OCI-LY3 (cell line): ENCODE results near the gene PHF20.

ENCODE experiments used
- H2AFZ ChIP-seq: fragments of 200-600, 300-600 bp; shearing (Covaris generic); 2 replicates; pipeline ENCODE4 v1.6.0; 2014; ENCODE audit warnings: antibody characterized with exemption, low read depth, low read length
- H3K27ac ChIP-seq: fragments of 200-600, 300-600 bp; sonication (generic); 2 replicates; pipeline ENCODE4 v1.5.1; 2014; ENCODE audit warnings: mild to moderate bottlenecking, low read length, moderate library complexity, mixed read lengths
- H3K27me3 ChIP-seq: fragments of 200-600, 300-600 bp; sonication (generic); 2 replicates; pipeline ENCODE4 v1.6.1; 2014; ENCODE audit warnings: low read depth, low read length, mixed read lengths
- H3K36me3 ChIP-seq: fragments of 200-600, 300-600 bp; sonication (generic); replicated peaks from 2 replicates; pipeline ENCODE3; 2014; ENCODE audit warnings: low read depth, low read length, mixed read lengths
- H3K4me1 ChIP-seq: fragments of 300-600, 200-600 bp; sonication (generic); 2 replicates; pipeline ENCODE4 v1.6.1; 2014; ENCODE audit warnings: low read length, mixed read lengths
- H3K4me2 ChIP-seq: fragments of 200-600, 300-600 bp; sonication (generic); 2 replicates; pipeline ENCODE4 v1.6.1; 2014; ENCODE audit warnings: low read length, mixed read lengths
- H3K4me3 ChIP-seq: fragments of 300-600, 200-600 bp; sonication (generic); 2 replicates; pipeline ENCODE4 v1.5.1; 2014; ENCODE audit warnings: antibody characterized with exemption, mild to moderate bottlenecking, low read length, moderate library complexity
- H3K79me2 ChIP-seq: fragments of 300-600, 200-600 bp; shearing (Covaris generic); 2 replicates; pipeline ENCODE4 v1.6.1; 2014; ENCODE audit warnings: mild to moderate bottlenecking, low read length, mixed read lengths
- H3K9ac ChIP-seq: fragments of 300-600, 200-600 bp; shearing (Covaris generic); 2 replicates; pipeline ENCODE4 v1.6.0; 2014; ENCODE audit warnings: mild to moderate bottlenecking, low read length, moderate library complexity
- H3K9me3 ChIP-seq: fragments of 200-600, 300-600 bp; shearing (Covaris generic); 2 replicates; pipeline ENCODE4 v1.6.1; 2014; ENCODE audit warnings: low read length, mixed read lengths; ENCODE audit not compliant: insufficient read depth
- H4K20me1 ChIP-seq: fragments of 200-600, 300-600 bp; sonication (generic); 2 replicates; pipeline ENCODE4 v1.6.1; 2016; ENCODE audit warnings: low read length, mixed read lengths; ENCODE audit not compliant: insufficient read depth
- EZH2phosphoT487 ChIP-seq: fragments of 200-600 bp; shearing (Covaris generic); IDR thresholded peaks from 2 replicates; pipeline ENCODE4 v1.6.1; 2018; ENCODE audit warnings: antibody characterized with exemption, mixed run types, low read depth
- TF ChIP-seq, protein P1 (sequence below): fragments of 200-600, 300-600 bp; sonication (generic); IDR thresholded peaks from 2 replicates; pipeline ENCODE4 v1.5.1; 2014; ENCODE audit warnings: antibody characterized with exemption, low read length, low read depth

The PHF20 gene

DNA sequence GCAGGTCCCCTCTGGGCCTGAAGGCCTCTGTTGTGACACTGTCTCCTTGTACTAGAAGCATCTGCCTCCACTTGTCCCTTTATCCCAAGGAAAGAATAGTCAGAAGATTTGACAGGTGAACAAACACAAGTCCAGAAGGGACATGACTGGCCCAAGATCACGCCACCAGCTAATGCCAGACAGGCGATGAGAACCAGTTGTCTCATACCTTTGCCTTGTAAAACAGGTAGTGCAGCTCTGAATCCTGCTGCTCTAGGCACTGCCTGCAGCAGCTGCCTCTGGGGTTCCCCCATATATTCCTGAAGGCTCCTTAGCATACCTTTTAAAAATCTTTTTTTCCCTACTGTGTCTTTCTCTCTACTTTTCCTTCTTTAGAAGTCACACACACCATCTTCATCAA, 157.5 kb downstream of the PHF20 start:
- H3K79me2 ChIP-seq, result no peaks in the 10 kb centered on the region
- no peak overlapping the region for H3K4me2 ChIP-seq
- H3K36me3 ChIP-seq, result peaks cover 26% of the 10 kb centered on the region
- H3K27me3 ChIP-seq, result no peaks in the 10 kb centered on the region
- no peaks in the 10 kb centered on the region for H3K9me3 ChIP-seq
- no peak overlapping the region for H3K27ac ChIP-seq
- no peak for TF ChIP-seq EZH2phosphoT487
- TF ChIP-seq, protein P1, sequence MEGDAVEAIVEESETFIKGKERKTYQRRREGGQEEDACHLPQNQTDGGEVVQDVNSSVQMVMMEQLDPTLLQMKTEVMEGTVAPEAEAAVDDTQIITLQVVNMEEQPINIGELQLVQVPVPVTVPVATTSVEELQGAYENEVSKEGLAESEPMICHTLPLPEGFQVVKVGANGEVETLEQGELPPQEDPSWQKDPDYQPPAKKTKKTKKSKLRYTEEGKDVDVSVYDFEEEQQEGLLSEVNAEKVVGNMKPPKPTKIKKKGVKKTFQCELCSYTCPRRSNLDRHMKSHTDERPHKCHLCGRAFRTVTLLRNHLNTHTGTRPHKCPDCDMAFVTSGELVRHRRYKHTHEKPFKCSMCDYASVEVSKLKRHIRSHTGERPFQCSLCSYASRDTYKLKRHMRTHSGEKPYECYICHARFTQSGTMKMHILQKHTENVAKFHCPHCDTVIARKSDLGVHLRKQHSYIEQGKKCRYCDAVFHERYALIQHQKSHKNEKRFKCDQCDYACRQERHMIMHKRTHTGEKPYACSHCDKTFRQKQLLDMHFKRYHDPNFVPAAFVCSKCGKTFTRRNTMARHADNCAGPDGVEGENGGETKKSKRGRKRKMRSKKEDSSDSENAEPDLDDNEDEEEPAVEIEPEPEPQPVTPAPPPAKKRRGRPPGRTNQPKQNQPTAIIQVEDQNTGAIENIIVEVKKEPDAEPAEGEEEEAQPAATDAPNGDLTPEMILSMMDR, result no peak
- H2AFZ ChIP-seq, result no peak overlapping the region
- H3K9ac ChIP-seq, result no peak overlapping the region
- H3K4me3 ChIP-seq, result no peak overlapping the region
- H4K20me1 ChIP-seq, result no peaks in the 10 kb centered on the region
- H3K4me1 ChIP-seq, result no peaks in the 10 kb centered on the region

DNA sequence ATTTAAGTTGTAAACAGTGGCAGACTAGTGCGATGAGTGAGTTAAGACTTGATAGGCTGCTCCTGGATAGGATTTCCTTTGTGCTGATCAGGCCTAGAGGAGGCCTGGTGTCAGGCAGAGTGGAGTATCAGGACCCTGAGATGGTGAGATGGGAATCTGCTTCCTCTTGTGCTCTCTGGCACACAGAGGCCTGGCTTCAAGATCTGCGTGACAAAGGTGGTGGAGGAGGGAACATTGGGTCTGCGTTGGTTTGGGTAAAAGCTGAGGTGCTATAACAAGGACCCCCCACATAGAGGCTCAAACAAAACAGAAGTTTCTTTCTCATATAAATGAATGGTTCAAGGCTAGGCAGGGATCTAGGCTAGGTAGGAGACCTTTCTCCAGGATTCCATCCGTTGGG, 162.2 kb downstream of the PHF20 start:
- Histone ChIP-seq H4K20me1 (no peaks in the 10 kb centered on the region), H3K4me2 (no peak overlapping the region), H3K27ac (no peak overlapping the region), H2AFZ (no peak overlapping the region), H3K36me3 (peaks cover 12% of the 10 kb centered on the region), H3K9me3 (no peaks in the 10 kb centered on the region), H3K4me1 (no peaks in the 10 kb centered on the region), H3K4me3 (no peak overlapping the region), H3K9ac (no peak overlapping the region), H3K27me3 (no peaks in the 10 kb centered on the region), H3K79me2 (no peaks in the 10 kb centered on the region)
- no peak for TF ChIP-seq EZH2phosphoT487
- TF ChIP-seq, protein P1, result no peak

DNA sequence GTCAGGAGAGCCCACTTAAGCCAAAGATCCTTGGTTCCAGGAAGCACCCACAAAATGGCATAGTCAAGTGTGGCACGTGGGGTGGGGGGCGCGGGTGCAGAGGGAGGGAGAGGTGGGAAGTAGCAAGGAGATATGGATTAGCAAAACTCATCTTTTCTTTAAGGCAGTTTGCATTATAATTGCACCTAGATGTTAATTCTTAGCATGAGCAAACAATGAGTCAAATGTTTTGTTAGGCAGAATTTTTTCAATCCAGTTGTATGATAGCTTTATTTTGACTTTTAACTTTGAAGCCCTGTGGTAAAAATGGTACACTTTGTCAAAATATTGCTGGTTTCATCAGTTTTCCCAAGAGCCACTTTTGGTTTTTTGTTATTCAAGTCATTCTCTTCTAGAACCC, 167.4 kb downstream of the PHF20 start:
- Histone ChIP-seq H3K36me3 (peaks cover 10% of the 10 kb centered on the region), H4K20me1 (0 out of 2 replicates have a peak, but pooled peaks cover 4% of the 10 kb centered on the region), H3K4me3 (no peak overlapping the region), H3K9ac (no peak overlapping the region), H2AFZ (no peak overlapping the region), H3K4me2 (no peak overlapping the region), H3K79me2 (no peaks in the 10 kb centered on the region), H3K4me1 (no peaks in the 10 kb centered on the region), H3K9me3 (no peaks in the 10 kb centered on the region), H3K27me3 (no peaks in the 10 kb centered on the region), H3K27ac (no peak overlapping the region)
- no peak for TF ChIP-seq EZH2phosphoT487

DNA sequence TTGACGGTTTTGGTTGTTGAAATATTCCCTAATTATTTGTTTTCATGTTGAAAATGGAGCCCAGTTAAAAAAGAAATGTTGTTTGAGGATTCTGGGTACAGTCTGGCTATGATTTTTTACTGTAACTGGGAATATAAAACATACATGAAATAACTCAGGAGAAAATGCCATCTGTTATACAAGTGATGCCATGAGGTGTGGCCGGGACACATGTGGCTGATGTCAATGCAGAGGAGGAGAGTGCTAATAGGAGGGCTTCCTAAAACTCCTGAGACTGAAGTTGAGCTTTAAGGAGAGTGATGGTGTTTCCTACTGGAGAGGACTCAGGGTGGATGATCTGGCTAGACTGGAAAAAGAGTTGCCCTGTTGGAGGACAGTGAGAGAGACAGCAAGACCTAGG, 169.8 kb downstream of the PHF20 start:
- Histone ChIP-seq H3K4me3 (no peak overlapping the region), H3K79me2 (no peaks in the 10 kb centered on the region), H3K4me2 (no peak overlapping the region), H3K4me1 (no peaks in the 10 kb centered on the region), H3K9ac (no peak overlapping the region), H3K27me3 (no peaks in the 10 kb centered on the region), H3K9me3 (no peaks in the 10 kb centered on the region), H3K36me3 (peaks cover 15% of the 10 kb centered on the region), H4K20me1 (0 out of 2 replicates have a peak, but pooled peaks cover 4% of the 10 kb centered on the region), H3K27ac (no peak overlapping the region), H2AFZ (no peak overlapping the region)
- TF ChIP-seq EZH2phosphoT487, result no peak
- TF ChIP-seq, protein P1, result no peak

DNA sequence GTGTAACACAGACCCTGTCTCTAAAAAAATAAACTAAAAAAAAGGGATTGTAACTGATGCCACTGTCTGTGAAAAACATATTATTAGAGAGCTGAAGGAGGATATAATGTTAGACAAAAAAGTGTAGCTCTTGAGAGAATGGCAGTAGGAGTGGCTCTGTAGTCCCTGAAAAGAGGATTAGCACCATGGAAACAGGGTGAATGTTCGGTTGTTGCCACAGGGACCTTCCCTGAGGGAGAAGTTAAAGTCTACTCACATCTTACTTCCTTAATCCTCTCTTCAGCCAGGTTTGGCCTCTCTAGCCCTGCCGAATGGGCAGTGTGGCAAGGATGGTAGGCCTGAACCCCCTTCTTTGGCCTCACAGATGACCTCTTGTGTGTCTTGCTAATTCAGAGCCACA, 170.4 kb downstream of the PHF20 start:
- TF ChIP-seq, protein P1, result no peak
- no peak for TF ChIP-seq EZH2phosphoT487
- H3K9me3 ChIP-seq, result no peaks in the 10 kb centered on the region
- no peaks in the 10 kb centered on the region for H3K4me1 ChIP-seq
- H2AFZ ChIP-seq, result no peak overlapping the region
- no peaks in the 10 kb centered on the region for H3K27me3 ChIP-seq
- H3K4me2 ChIP-seq, result no peak overlapping the region
- H3K27ac ChIP-seq, result no peak overlapping the region
- no peaks in the 10 kb centered on the region for H3K79me2 ChIP-seq
- H3K9ac ChIP-seq, result no peak overlapping the region
- H3K4me3 ChIP-seq, result no peak overlapping the region
- peaks cover 15% of the 10 kb centered on the region for H3K36me3 ChIP-seq
- H4K20me1 ChIP-seq, result 0 out of 2 replicates have a peak, but pooled peaks cover 4% of the 10 kb centered on the region
